ENCODE measurements around the gene COL23A1.

The COL23A1 gene

DNA sequence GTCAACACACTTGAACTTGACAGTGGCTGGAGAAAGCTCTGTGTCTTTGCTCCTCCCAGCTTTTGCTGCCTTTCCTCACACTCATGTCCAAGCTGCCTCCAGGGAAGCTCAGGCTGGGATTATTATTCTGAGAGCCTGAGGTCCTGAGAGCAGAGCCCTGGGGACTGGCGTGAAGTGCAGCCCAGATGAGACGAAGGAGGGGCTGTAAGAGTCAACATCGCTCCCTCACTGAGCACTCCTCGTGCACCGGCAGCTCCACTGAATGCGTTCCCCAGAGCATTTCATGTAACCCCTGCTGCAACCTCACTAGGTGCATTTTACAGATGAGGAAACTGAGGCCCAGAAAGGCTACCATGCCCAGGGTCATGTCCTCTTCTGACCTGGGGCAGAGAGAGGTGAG is 294.1 kb downstream of the COL23A1 start:
- DNase-seq (ENCODE audit: low spot score), result no peak

- DNase-seq (ENCODE audit: low spot score), result no peak
Measured at GRCh38 chr5:178295589-178295988, 294.6 kb downstream of the COL23A1 start.

DNA sequence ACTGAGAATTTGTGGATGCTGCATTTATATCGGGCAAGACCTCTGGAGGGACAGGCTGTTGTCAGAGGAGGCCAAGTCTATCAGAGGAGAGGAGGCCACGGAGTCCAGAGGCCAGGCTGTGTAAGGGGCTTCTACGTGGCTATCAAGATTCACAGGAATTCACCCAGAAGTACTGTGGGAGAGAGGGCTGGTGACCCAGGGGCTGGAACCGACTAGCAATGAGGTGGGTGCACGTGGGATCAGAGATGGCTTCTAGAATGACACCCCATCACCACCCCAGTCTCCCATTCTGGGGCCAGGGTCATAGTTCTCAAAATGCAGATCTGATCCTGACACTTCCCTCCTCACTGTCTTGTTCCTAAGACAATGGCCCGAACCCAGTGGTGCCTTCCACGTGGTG is 296.4 kb downstream of the COL23A1 start:
- DNase-seq (ENCODE audit: low spot score), result no peak

GRCh38 chr5:178293400-178293799 is 296.8 kb downstream of the COL23A1 start:
- DNase-seq (ENCODE audit: low spot score), result no peak

DNA sequence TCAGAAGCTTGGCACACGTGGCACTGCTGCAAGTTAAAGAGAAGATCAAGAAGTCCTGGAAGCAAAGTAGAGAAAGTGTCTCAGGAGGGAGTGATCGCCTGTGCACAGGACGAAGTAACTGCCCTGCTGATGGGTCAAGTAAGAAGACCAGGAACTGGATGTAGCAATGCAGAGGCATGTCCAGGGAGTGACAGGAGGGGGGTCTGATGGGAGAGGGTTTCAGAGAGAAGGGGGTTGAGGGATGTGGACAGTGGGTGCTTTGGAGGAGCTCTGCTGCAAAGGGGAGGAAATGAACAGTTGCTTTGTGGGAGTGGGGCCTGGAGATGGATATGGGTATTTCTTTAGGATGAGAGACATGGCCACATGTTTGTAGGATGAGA is 297.4 kb downstream of the COL23A1 start:
- no peak for DNase-seq (ENCODE audit: low spot score)

DNA sequence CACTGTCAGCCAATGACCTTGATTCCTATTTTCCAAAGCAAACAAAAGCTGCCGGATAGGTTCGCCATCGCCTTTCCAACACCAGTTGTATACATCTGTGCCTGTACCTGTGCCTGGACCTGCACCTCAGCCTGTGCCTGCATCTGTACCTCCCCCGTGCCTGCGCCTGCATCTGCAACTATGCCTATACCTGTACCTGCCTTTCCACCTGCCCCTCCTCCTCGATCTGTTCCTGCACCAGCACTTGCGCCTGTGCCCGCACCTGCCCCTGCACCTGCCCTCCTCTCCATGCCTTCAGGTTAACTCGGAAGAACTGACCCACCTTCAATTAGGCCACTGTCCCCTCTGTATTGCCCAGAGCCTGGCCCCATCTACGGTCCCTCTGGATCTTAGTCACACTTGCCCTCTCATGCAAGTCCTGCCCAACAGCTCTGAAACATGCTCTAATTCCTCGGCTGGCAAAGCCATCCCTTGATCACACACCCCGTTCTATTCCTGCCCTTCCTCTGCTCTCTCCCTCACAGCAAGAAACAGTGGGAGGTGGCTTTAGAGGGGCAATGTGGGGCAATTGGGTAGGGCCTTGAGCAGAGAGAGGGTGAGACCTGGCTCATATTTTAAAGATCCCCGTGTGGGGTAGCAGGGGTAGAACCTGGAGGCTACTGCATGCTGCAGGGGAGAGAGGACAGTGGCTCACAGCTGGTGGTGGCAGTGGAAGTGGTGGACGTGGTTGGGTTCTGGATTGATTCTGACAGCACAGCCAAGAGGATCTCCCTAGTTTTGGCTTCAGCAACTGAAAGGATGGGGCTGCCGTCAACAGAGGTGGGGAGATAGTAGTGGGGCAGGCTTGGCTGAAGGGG is 298.0 kb downstream of the COL23A1 start:
- no peak for DNase-seq (ENCODE audit: low spot score)

GRCh38 chr5:178291161-178291561 is 299.0 kb downstream of the COL23A1 start:
- DNase-seq (ENCODE audit: low spot score), result no peak

GRCh38 chr5:178290376-178290775 is 299.8 kb downstream of the COL23A1 start:
- no peak for DNase-seq (ENCODE audit: low spot score)

- DNase-seq (ENCODE audit: low spot score), result no peak
Measured at GRCh38 chr5:178289438-178289837, 300.8 kb downstream of the COL23A1 start.

- no peak for DNase-seq (ENCODE audit: low spot score)
Measured at GRCh38 chr5:178288401-178289368, 301.5 kb downstream of the COL23A1 start.

- DNase-seq (ENCODE audit: low spot score), result no peak
Measured at GRCh38 chr5:178287791-178288105, 302.4 kb downstream of the COL23A1 start.

GRCh38 chr5:178287091-178287790 is 303.0 kb downstream of the COL23A1 start:
- DNase-seq (ENCODE audit: low spot score), result no peak

- no peak for DNase-seq (ENCODE audit: low spot score)
Measured at GRCh38 chr5:178286226-178287090, 303.7 kb downstream of the COL23A1 start.

DNA sequence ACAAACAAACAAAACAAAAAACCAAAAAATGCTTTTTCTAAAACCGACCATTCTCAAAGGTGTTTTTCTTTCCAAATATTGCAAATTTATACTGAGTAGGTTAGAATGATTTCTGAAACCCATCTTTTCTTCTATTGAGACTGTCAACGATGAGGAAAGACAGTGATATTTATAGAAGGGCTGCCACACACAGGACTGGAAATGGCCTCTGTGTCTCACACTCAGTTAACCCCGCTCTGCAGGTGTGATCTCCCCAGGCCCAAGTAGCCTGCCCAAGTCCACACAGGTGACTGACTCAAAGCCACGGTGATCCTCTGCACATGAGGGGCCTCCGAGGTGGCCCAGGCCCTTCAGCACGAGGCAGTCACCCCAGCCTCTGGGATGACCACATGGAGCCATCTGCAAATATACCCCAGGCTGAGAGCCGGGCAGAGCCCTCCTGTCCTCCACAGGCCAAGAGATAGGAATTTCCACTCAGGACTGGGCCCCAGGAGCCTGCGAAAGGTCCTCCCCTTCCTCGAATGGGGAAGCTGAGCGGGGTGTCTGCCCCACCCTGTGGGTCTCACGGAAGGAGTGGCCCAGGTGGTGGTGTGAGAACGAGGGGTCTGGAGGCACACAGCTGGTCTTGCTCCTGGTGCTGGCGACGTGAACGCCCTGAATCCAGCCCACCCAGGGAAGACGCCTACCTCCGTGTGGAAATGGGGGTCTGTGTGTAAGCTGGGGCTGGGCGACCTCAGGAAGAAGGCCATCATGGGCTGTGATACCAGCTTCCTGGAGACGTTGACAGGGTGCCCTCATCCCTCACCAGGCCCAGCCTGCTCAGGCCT is 304.6 kb downstream of the COL23A1 start:
- DNase-seq (ENCODE audit: low spot score), result no peak

- no peak for DNase-seq (ENCODE audit: low spot score)
Measured at GRCh38 chr5:178284996-178285395, 305.2 kb downstream of the COL23A1 start.

- DNase-seq (ENCODE audit: low spot score), result peak; percentile 7
Measured at GRCh38 chr5:178284093-178284675, 306.0 kb downstream of the COL23A1 start.

- no peak for DNase-seq (ENCODE audit: low spot score)
Measured at GRCh38 chr5:178283520-178283919, 306.7 kb downstream of the COL23A1 start.

GRCh38 chr5:178282391-178282790 is 307.8 kb downstream of the COL23A1 start:
- DNase-seq (ENCODE audit: low spot score), result no peak

DNA sequence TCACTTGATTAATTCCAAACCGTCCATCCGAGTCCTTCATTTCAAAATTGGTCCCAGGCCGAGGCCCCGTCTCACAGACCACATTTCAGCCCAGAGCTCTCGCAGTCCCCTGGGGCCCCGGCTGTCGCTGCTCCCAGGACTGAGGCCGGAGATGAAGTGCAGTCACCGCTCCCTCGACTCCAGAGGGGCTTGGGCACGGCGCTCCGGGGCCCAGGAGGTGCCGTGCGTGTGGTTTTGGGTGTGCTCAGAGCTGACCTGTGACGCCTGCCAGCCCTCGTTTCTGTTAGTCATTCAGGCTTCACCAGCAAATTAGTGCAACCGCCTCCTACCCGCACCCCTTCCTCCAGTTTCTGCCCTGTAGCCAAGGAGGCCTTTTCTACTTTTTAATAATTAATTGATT is 308.9 kb downstream of the COL23A1 start:
- no peak for DNase-seq (ENCODE audit: low spot score)

DNA sequence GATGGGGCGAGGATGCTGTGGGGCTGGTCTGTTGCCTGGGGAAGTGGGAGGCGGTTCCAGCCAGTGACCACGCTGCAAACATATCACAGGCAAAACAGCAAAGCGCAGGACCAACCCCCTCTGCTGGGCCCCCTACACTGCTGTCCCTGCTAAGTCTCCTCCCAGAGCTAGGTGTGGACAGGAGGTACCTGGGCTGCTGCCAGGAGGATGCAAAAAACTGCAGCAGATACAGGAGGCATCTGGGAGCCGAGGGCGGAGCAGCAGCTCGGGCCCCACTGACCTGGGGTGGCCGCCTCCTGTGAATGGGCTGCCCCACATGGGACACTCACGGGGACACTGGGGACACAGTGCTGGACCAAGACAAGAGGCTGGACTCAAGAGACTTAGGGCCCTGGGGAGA is 309.6 kb downstream of the COL23A1 start:
- DNase-seq (ENCODE audit: low spot score), result no peak

All from CD4-positive, alpha-beta T cell treated with Interleukin-2 at 100 ng/mL for 4 hours (primary cell).